Body of pancreas (tissue), 4 donors: ENCODE measurements around the gene IVD.

Source experiments
- POLR2A ChIP-seq, 3 donors: fragments of 450-650 bp; IDR thresholded peaks; one replicate each; pipeline ENCODE4 v1.6.1; 2016; ENCODE audit warnings: antibody characterized with exemption in 3 of 3, mild to moderate bottlenecking in 2 of 3
- TF ChIP-seq, protein P1 (sequence below), 7 experiments: fragments of 450-650 bp in 4 of 7; fragments of 200-600 bp in 3 of 7; sonication (generic) in 3 of 7; IDR thresholded peaks; one replicate each; pipeline ENCODE4 v1.5.1; 2016 to 2019; ENCODE audit warnings: antibody characterized with exemption in 7 of 7

DNA sequence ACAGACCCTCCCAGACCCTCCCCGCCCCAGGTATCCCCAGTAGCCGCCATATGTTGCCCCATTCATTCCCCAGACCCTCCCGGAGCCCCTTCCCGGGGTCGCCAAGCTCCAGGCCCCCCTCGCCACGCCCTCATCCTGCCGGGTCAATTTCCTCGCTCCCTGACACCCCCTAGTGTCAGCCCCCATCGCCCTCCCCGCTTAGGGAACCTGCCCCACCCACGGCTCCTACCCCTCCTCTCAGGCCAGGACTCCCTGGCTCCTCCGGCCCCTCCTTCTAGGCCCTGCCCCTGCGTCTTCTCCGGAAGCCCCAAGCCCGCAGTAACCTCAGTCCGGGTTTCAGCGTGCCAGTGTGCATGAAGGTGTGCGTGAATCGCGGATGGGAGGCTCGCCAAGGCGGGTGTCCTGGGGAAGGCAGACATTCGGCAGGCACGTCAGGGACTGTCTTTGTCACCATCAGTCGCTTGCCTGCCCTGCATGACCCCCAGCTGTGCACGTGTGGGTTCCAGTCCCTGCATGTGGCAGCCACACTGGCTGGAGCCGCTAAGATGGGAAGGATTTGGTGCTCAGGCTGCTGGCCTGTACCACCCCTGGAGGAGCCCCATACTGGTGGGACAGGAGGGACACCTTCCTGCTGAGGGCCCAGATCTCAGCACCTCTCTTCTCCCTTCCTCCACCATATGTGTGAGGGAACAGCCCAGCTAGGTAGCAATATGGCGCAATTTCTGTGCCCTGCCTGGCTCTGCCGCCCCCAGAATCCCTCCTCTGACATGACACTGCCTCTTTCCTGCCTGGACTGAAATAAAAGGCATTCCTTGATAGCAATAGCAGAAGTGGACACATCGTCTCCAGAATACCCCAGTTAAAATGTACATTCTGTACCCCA is 46.9 kb upstream of the IVD start:
- TF ChIP-seq, protein P1, sequence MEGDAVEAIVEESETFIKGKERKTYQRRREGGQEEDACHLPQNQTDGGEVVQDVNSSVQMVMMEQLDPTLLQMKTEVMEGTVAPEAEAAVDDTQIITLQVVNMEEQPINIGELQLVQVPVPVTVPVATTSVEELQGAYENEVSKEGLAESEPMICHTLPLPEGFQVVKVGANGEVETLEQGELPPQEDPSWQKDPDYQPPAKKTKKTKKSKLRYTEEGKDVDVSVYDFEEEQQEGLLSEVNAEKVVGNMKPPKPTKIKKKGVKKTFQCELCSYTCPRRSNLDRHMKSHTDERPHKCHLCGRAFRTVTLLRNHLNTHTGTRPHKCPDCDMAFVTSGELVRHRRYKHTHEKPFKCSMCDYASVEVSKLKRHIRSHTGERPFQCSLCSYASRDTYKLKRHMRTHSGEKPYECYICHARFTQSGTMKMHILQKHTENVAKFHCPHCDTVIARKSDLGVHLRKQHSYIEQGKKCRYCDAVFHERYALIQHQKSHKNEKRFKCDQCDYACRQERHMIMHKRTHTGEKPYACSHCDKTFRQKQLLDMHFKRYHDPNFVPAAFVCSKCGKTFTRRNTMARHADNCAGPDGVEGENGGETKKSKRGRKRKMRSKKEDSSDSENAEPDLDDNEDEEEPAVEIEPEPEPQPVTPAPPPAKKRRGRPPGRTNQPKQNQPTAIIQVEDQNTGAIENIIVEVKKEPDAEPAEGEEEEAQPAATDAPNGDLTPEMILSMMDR (IDR thresholded peaks at IDR 0.05), result no peak
- TF ChIP-seq POLR2A (IDR thresholded peaks at IDR 0.05), result no peak
